Activated B cell treated with CpG ODN at 0.5 μM for 24 hours (primary cell): ENCODE measurements around the gene CIT. TPM values are rescaled to one million over a fixed set of nuclear protein-coding genes. Genes with fewer than 3 reads are reported as not detected.

ENCODE experiments used
- ATAC-seq: fragments of 200-7000 bp; cut with Tn5 transposase; one replicate; pipeline ENCODE4 v1.10.0; 2021; ENCODE audit warnings: low read depth, mild to moderate bottlenecking, moderate library complexity
- CTCF ChIA-PET: fragments of 350-600 bp; sonication (Branson Sonifier 250); formaldehyde crosslinking; loops from one replicate; lab custom pipeline; 2021; ENCODE audit warnings: antibody characterized with exemption; lab: Charles Lee
- POLR2A ChIA-PET: fragments of 350-600 bp; sonication (Branson Sonifier 250); formaldehyde crosslinking; loops from one replicate; lab custom pipeline; 2021; ENCODE audit warnings: antibody characterized with exemption; lab: Charles Lee
- DNase-seq: peaks from one replicate; pipeline ENCODE4 v3.0.0; 2022
- H3K27ac Mint-ChIP-seq: one replicate; pipeline ENCODE4 v1.8.0; 2020; ENCODE audit warnings: mixed read lengths
- H3K27me3 Mint-ChIP-seq: one replicate; pipeline ENCODE4 v1.8.0; 2021; ENCODE audit warnings: mixed read lengths
- H3K36me3 Mint-ChIP-seq: one replicate; pipeline ENCODE4 v1.8.0; 2021; ENCODE audit warnings: low read depth, mixed read lengths
- H3K4me1 Mint-ChIP-seq: one replicate; pipeline ENCODE4 v1.8.0; 2021; ENCODE audit warnings: mixed read lengths
- H3K4me3 Mint-ChIP-seq: one replicate; pipeline ENCODE4 v1.8.0; 2020; ENCODE audit warnings: mild to moderate bottlenecking, mixed read lengths
- H3K9me3 Mint-ChIP-seq: one replicate; pipeline ENCODE4 v1.8.0; 2020; ENCODE audit warnings: mixed read lengths
- intact Hi-C: fragments of 100-400 bp; cut with micrococcal nuclease; formaldehyde crosslinking; loops from one replicate; pipeline ENCODE4 v1.15.1; 2024
- total RNA-seq: library from RNA; stranded (reverse); gene quantifications from 2 replicates; pipeline ENCODE4 v1.2.3, GENCODE V29; 2022
- TF ChIP-seq, protein P1 (sequence below): fragments of 200-600 bp; IDR thresholded peaks from one replicate; pipeline ENCODE4 v1.8.0; 2022; ENCODE audit warnings: antibody characterized with exemption, mild to moderate bottlenecking

Gene CIT, protein sequence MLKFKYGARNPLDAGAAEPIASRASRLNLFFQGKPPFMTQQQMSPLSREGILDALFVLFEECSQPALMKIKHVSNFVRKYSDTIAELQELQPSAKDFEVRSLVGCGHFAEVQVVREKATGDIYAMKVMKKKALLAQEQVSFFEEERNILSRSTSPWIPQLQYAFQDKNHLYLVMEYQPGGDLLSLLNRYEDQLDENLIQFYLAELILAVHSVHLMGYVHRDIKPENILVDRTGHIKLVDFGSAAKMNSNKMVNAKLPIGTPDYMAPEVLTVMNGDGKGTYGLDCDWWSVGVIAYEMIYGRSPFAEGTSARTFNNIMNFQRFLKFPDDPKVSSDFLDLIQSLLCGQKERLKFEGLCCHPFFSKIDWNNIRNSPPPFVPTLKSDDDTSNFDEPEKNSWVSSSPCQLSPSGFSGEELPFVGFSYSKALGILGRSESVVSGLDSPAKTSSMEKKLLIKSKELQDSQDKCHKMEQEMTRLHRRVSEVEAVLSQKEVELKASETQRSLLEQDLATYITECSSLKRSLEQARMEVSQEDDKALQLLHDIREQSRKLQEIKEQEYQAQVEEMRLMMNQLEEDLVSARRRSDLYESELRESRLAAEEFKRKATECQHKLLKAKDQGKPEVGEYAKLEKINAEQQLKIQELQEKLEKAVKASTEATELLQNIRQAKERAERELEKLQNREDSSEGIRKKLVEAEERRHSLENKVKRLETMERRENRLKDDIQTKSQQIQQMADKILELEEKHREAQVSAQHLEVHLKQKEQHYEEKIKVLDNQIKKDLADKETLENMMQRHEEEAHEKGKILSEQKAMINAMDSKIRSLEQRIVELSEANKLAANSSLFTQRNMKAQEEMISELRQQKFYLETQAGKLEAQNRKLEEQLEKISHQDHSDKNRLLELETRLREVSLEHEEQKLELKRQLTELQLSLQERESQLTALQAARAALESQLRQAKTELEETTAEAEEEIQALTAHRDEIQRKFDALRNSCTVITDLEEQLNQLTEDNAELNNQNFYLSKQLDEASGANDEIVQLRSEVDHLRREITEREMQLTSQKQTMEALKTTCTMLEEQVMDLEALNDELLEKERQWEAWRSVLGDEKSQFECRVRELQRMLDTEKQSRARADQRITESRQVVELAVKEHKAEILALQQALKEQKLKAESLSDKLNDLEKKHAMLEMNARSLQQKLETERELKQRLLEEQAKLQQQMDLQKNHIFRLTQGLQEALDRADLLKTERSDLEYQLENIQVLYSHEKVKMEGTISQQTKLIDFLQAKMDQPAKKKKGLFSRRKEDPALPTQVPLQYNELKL (N-terminal part only)
- total RNA-seq: 3.6 and 6.1 TPM in 2 replicates

DNA sequence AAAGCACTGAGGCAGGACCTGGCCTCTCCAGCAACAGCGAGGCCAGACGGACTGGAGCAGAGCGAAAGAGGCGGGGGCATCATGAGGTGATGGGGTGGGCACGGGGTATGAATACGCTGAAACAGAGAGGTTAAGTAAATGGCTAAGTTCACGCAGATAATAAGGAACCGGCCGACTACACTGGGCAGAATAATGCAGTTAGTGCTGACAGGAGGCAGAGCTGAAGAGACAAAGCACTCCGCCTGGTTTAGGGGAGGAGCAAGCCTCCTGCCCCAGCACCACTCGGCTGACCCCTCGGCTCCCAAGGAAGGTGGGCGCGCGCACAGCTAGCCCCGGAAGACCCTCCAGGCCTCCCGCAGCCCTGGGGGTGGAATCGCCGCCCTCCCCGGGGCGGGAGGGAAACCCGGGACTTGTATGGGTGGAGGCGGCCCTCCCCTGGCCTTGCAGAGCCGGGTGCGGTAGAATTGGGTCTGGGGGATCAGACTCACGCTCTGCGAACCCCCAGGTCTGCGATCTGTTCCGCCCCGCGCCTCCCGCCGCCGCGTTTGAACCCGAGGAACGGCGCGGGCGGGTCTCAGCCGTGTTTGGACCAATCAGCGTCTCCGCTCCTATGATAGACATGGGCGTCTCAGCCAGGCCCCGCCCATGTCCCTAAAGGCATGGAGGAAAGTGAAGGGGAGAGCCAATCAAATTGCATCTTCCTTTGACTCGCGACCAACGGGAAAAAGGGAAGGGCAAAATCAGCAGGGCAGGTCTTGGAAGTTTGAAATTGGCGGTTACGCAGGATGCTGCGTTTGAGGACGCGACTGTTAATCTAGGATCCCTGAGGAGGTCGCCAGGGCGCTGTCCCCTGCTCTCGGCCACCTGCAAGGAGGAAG, at the start of gene CIT:
Gene CIT (minus strand): TSS at position 560 of the 878 bp plus-strand sequence. CDS start 1,152 bp downstream, outside the sequence.
- CTCF ChIA-PET: no interaction called here
- Mint-ChIP-seq H3K27me3 (peaks cover 2% of the 10 kb centered on the region), H3K9me3 (no peaks in the 10 kb centered on the region), H3K4me1 (peaks cover 12% of the 10 kb centered on the region), H3K4me3 (peak within 1 kb of the TSS; percentile 91), H3K36me3 (peaks cover 2% of the 10 kb centered on the region), H3K27ac (peak within 1 kb of the TSS; percentile 0)
- DNase-seq (peak; percentile 72), ATAC-seq (peak; percentile 100)
- POLR2A ChIA-PET: interaction anchor here (0.6 to 0.7 kb wide), 2 partner anchors 326 to 676 kb away, joined by 3 to 5 read pairs; no protein-coding TSS in a partner anchor
- TF ChIP-seq, protein P1, sequence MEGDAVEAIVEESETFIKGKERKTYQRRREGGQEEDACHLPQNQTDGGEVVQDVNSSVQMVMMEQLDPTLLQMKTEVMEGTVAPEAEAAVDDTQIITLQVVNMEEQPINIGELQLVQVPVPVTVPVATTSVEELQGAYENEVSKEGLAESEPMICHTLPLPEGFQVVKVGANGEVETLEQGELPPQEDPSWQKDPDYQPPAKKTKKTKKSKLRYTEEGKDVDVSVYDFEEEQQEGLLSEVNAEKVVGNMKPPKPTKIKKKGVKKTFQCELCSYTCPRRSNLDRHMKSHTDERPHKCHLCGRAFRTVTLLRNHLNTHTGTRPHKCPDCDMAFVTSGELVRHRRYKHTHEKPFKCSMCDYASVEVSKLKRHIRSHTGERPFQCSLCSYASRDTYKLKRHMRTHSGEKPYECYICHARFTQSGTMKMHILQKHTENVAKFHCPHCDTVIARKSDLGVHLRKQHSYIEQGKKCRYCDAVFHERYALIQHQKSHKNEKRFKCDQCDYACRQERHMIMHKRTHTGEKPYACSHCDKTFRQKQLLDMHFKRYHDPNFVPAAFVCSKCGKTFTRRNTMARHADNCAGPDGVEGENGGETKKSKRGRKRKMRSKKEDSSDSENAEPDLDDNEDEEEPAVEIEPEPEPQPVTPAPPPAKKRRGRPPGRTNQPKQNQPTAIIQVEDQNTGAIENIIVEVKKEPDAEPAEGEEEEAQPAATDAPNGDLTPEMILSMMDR: no peak
- intact Hi-C loops: loop anchor here (1.0 to 10.0 kb wide), 4 partner anchors 25 to 1862 kb away; partner anchors contain the start of gene RFC5

DNA sequence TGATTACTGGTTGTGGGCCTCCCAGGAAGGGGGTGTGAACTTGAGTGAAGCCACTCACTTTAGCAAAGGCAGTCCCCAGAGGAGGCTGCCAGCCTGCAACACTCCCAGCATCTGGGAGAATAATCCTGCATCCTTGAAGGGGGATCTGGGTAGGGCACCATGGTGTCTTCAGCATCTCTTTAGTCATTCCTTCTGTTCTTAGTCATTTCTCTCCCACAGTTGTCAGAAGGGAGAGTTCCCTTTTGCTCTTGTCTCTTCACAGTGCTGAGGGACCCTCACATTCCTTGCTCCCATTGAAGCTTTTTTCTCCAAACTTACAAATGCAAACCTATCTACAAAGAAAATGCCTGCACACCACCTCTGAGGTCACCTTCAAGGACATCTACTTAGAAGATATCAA, 48.1 kb upstream of the CIT start:
- ChIA-PET POLR2A (no interaction called here), CTCF (no interaction called here)
- TF ChIP-seq, protein P1: no peak
- no peak overlapping the region for H3K27ac Mint-ChIP-seq
- no peaks in the 10 kb centered on the region for H3K9me3 Mint-ChIP-seq
- no peaks in the 10 kb centered on the region for H3K36me3 Mint-ChIP-seq
- ATAC-seq (no peak), DNase-seq (no peak)
- no peaks in the 10 kb centered on the region for H3K4me1 Mint-ChIP-seq
- H3K27me3 Mint-ChIP-seq: peaks cover 2% of the 10 kb centered on the region
- H3K4me3 Mint-ChIP-seq: no peak overlapping the region
- intact Hi-C loops: no loop called here

DNA sequence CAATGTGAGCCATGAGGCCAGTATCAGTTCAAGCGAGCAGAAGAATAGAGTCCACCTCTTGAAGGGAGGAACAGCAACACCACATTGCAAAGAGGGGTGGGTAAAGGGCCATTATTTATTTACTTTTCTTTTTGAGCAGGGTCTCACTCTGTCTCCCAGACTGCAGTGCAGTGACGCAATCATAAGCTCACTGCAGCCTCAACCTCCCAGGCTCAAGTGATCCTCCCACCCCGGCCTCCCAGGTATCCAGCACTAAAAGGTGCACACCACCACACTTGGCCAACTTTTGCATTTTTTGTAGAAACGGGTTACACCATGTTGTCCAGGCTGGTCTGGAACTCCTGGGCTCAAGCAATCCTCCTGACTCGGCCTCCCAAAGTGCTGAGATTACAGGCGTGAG, 42.9 kb upstream of the CIT start:
- H3K27ac Mint-ChIP-seq: no peak overlapping the region
- POLR2A ChIA-PET: no interaction called here
- CTCF ChIA-PET: no interaction called here
- no peak for DNase-seq
- intact Hi-C loops: no loop called here
- H3K9me3 Mint-ChIP-seq: no peaks in the 10 kb centered on the region
- no peaks in the 10 kb centered on the region for H3K36me3 Mint-ChIP-seq
- ATAC-seq: no peak
- no peaks in the 10 kb centered on the region for H3K4me1 Mint-ChIP-seq
- peaks cover 5% of the 10 kb centered on the region for H3K27me3 Mint-ChIP-seq
- H3K4me3 Mint-ChIP-seq: no peak overlapping the region
- TF ChIP-seq, protein P1: no peak

DNA sequence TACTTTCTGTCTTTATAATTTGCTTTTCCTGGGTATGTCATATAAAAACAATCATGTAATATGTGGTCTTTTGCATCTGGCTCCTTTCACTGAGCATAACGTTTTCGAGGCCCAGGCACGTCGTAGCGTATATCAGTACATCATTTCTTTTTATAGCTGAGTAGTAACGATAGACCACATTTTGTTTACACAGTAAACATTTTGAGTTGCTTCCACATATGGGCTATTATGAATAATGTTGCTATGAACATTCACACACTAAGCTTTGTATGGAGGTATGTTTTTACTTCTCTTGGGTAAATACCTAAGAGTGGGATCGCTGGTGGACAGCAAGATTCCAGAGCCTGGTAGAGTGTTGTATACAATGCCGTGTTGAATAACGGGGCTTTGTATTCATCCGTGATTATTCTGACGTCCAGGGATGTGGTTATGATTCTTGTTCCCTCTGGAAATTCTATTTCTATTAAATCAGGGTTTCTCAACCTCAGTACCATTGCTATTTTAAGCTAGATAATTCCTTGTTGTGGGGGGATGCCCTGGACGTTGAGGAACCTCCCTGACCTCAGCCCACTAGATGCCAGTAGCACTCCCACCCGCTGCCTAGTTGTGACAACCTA, 38.9 kb upstream of the CIT start:
- no peak overlapping the region for H3K27ac Mint-ChIP-seq
- intact Hi-C loops: no loop called here
- ChIA-PET CTCF (no interaction called here), POLR2A (no interaction called here)
- no peaks in the 10 kb centered on the region for H3K4me1 Mint-ChIP-seq
- DNase-seq (no peak), ATAC-seq (no peak)
- H3K4me3 Mint-ChIP-seq: no peak overlapping the region
- no peaks in the 10 kb centered on the region for H3K36me3 Mint-ChIP-seq
- H3K27me3 Mint-ChIP-seq: peaks cover 6% of the 10 kb centered on the region
- TF ChIP-seq, protein P1: no peak
- H3K9me3 Mint-ChIP-seq: no peaks in the 10 kb centered on the region
